HFFc6 (cell line): ENCODE data around the gene TMEM31. TPM values are rescaled to one million over a fixed set of nuclear protein-coding genes. Genes with fewer than 3 reads are reported as not detected.

Experiments used
- DNase-seq: peaks from one replicate; pipeline ENCODE4 v3.0.0-alpha.2; 2018
- H3K27ac Mint-ChIP-seq: 2 replicates; pipeline ENCODE4 v1.8.0; 2020; ENCODE audit warnings: mild to moderate bottlenecking, mixed read lengths
- H3K27me3 Mint-ChIP-seq: 2 replicates; pipeline ENCODE4 v1.8.0; 2021; ENCODE audit warnings: mild to moderate bottlenecking, moderate library complexity, mixed read lengths; ENCODE audit not compliant: insufficient read depth
- H3K36me3 Mint-ChIP-seq: 2 replicates; pipeline ENCODE4 v1.8.0; 2021; ENCODE audit warnings: low read depth, mixed read lengths
- H3K4me1 Mint-ChIP-seq: 2 replicates; pipeline ENCODE4 v1.8.0; 2020; ENCODE audit warnings: low read depth, mixed read lengths
- H3K4me3 Mint-ChIP-seq: 2 replicates; pipeline ENCODE4 v1.8.0; 2020; ENCODE audit warnings: mild to moderate bottlenecking, moderate library complexity, mixed read lengths
- H3K9me3 Mint-ChIP-seq: 2 replicates; pipeline ENCODE4 v1.8.0; 2020; ENCODE audit warnings: mild to moderate bottlenecking, mixed read lengths
- CTCF ChIP-seq: fragments of 200-600 bp; sonication (generic); IDR thresholded peaks from 2 replicates; pipeline ENCODE4 v1.5.0; 2021; ENCODE audit warnings: antibody characterized with exemption, mild to moderate bottlenecking
- long read RNA-seq: library from polyadenylated mRNA; unstranded; transcript quantifications from one replicate; pipeline ENCODE4 v2.0.0, GENCODE V29; 2019
- total RNA-seq, 6 experiments: library from RNA; stranded (reverse); fragmentation: NEBNext Ultra II Directional; extraction: Animal tissue kit (Norgen Biotek cat#: 25700); gene quantifications; 2 replicates in 1 of 6; 3 replicates in 5 of 6; pipeline ENCODE4 v1.2.3, GENCODE V29; 2021

TMEM31 gene
- total RNA-seq: not detected
- long read RNA-seq: 0 reads

- no peak within 1 kb of the TSS for H3K4me3 Mint-ChIP-seq
- no peaks in the 10 kb centered on the region for H3K9me3 Mint-ChIP-seq
- peaks cover 5% of the 10 kb centered on the region; the same call in 1 of the 2 replicates for H3K4me1 Mint-ChIP-seq
- H3K27ac Mint-ChIP-seq: no peak within 1 kb of the TSS
- H3K27me3 Mint-ChIP-seq: no peaks in the 10 kb centered on the region; the same call in 1 of the 2 replicates
- DNase-seq: no peak
- TF ChIP-seq CTCF: no peak
- no peaks in the 10 kb centered on the region for H3K36me3 Mint-ChIP-seq
These were observed at the start of gene TMEM31 for GRCh38 chrX:103710609-103711008. Gene TMEM31 (plus strand): TSS chrX:103710909. CDS start chrX:103712259, 1,350 bp downstream.

GRCh38 chrX:103663981-103664762 is 46.5 kb upstream of the TMEM31 start:
- DNase-seq: no peak
- H3K4me3 Mint-ChIP-seq: no peak overlapping the region
- no peak for TF ChIP-seq CTCF
- H3K27ac Mint-ChIP-seq: no peak overlapping the region
- H3K4me1 Mint-ChIP-seq: peaks cover 18% of the 10 kb centered on the region
- H3K36me3 Mint-ChIP-seq: no peaks in the 10 kb centered on the region
- H3K27me3 Mint-ChIP-seq: no peaks in the 10 kb centered on the region
- no peaks in the 10 kb centered on the region for H3K9me3 Mint-ChIP-seq

GRCh38 chrX:103666202-103667107 is 44.3 kb upstream of the TMEM31 start:
- H3K4me1 Mint-ChIP-seq: peaks cover 11% of the 10 kb centered on the region
- no peaks in the 10 kb centered on the region for H3K36me3 Mint-ChIP-seq
- H3K27me3 Mint-ChIP-seq: no peaks in the 10 kb centered on the region
- no peak for DNase-seq
- H3K4me3 Mint-ChIP-seq: no peak overlapping the region
- TF ChIP-seq CTCF: no peak
- no peak overlapping the region; the same call in 1 of the 2 replicates for H3K27ac Mint-ChIP-seq
- H3K9me3 Mint-ChIP-seq: no peaks in the 10 kb centered on the region

- no peaks in the 10 kb centered on the region for H3K36me3 Mint-ChIP-seq
- no peak overlapping the region for H3K27ac Mint-ChIP-seq
- DNase-seq: no peak
- H3K4me1 Mint-ChIP-seq: peaks cover 11% of the 10 kb centered on the region
- no peaks in the 10 kb centered on the region for H3K27me3 Mint-ChIP-seq
- H3K9me3 Mint-ChIP-seq: no peaks in the 10 kb centered on the region
- H3K4me3 Mint-ChIP-seq: no peak overlapping the region
- no peak for TF ChIP-seq CTCF
These were observed 41.0 kb upstream of the TMEM31 start for GRCh38 chrX:103669745-103670144.

GRCh38 chrX:103674531-103675454 is 35.9 kb upstream of the TMEM31 start:
- H3K9me3 Mint-ChIP-seq: no peaks in the 10 kb centered on the region
- H3K27ac Mint-ChIP-seq: peak overlapping the region; percentile 60
- no peak for DNase-seq
- H3K4me3 Mint-ChIP-seq: no peak overlapping the region
- H3K27me3 Mint-ChIP-seq: no peaks in the 10 kb centered on the region; the same call in 1 of the 2 replicates
- TF ChIP-seq CTCF: 0 out of 2 replicates have a peak, but pooled peaks have one; percentile 8
- H3K4me1 Mint-ChIP-seq: peaks cover 43% of the 10 kb centered on the region
- peaks cover 28% of the 10 kb centered on the region for H3K36me3 Mint-ChIP-seq
